Bronchial epithelial cell (primary cell): Measurements from ENCODE around the gene ZNF581. TPM values are rescaled to one million over a fixed set of nuclear protein-coding genes. Genes with fewer than 3 reads are reported as not detected.
A peak's percentile ranks its signal among the peaks of the same experiment; 100 is the strongest.

Experiments used
- DNase-seq: peaks from one replicate; pipeline ENCODE4 v3.0.0-alpha.2; 2010; ENCODE audit warnings: low read depth
- FAIRE-seq: peaks from 2 replicates; lab custom pipeline; 2011; peaks lifted over from hg19 to GRCh38; lab: Jason Lieb, UNC
- H3K27me3 ChIP-seq: 2 replicates; pipeline ENCODE4 v1.5.1; 2011; ENCODE audit warnings: low read length; ENCODE audit not compliant: control insufficient read depth, insufficient read depth
- H3K36me3 ChIP-seq: 2 replicates; pipeline ENCODE4 v1.5.1; 2011; ENCODE audit warnings: low read length; ENCODE audit not compliant: control insufficient read depth, insufficient read depth
- H3K4me3 ChIP-seq: 2 replicates; pipeline ENCODE4 v1.5.1; 2011; ENCODE audit warnings: mild to moderate bottlenecking, low read depth, low read length, control low read depth
- CTCF ChIP-seq: IDR thresholded peaks from 2 replicates; pipeline ENCODE4 v1.5.1; 2011; ENCODE audit warnings: mild to moderate bottlenecking, moderate library complexity, low read length, control low read depth, inconsistent platforms; ENCODE audit not compliant: insufficient read depth, severe bottlenecking
- total RNA-seq: library from RNA; depleted of rRNA; stranded (reverse); fragments of >200 nt; gene quantifications from 2 replicates; pipeline ENCODE4 v1.2.1, GENCODE V29; 2014

Gene ZNF581
- total RNA-seq, 1 donor from 2014 or later = 19.2 TPM

- DNase-seq (no peak), FAIRE-seq (no peak)
- no peak for TF ChIP-seq CTCF
- H3K36me3 ChIP-seq = no peaks in the 10 kb centered on the region
- H3K4me3 ChIP-seq = no peak overlapping the region
- no peaks in the 10 kb centered on the region for H3K27me3 ChIP-seq
Observed at GRCh38 chr19:55650126-55650557, 6.7 kb downstream of the ZNF581 start.

- no peak for TF ChIP-seq CTCF
- H3K27me3 ChIP-seq = no peaks in the 10 kb centered on the region
- FAIRE-seq (no peak), DNase-seq (no peak)
- no peak overlapping the region for H3K4me3 ChIP-seq
- H3K36me3 ChIP-seq = no peaks in the 10 kb centered on the region
Observed at GRCh38 chr19:55650602-55651230, 7.3 kb downstream of the ZNF581 start.

GRCh38 chr19:55651236-55651635 is 7.8 kb downstream of the ZNF581 start:
- FAIRE-seq (no peak), DNase-seq (no peak)
- H3K36me3 ChIP-seq = no peaks in the 10 kb centered on the region
- TF ChIP-seq CTCF = no peak
- no peak overlapping the region for H3K4me3 ChIP-seq
- no peaks in the 10 kb centered on the region for H3K27me3 ChIP-seq

- Histone ChIP-seq H3K4me3 (no peak overlapping the region), H3K36me3 (peaks cover 1% of the 10 kb centered on the region), H3K27me3 (no peaks in the 10 kb centered on the region)
- DNase-seq = no peak
- no peak for TF ChIP-seq CTCF
- FAIRE-seq = no peak
Observed at GRCh38 chr19:55652311-55653128, 9.1 kb downstream of the ZNF581 start.

GRCh38 chr19:55653651-55654322 is 10.3 kb downstream of the ZNF581 start:
- peak; percentile 100 for TF ChIP-seq CTCF
- Histone ChIP-seq H3K36me3 (peaks cover 4% of the 10 kb centered on the region), H3K4me3 (peak overlapping the region; percentile 97), H3K27me3 (no peaks in the 10 kb centered on the region)
- DNase-seq (peak; percentile 95), FAIRE-seq (no peak)
